Mesendoderm (in vitro differentiated cells): ENCODE data around the gene KLHL34. TPM values are rescaled to one million over a fixed set of nuclear protein-coding genes. Genes with fewer than 3 reads are reported as not detected.

Experiments
- DNase-seq: peaks from one replicate; pipeline ENCODE4 v3.0.0; 2013
- H2AK5ac ChIP-seq: 2 replicates; pipeline ENCODE4 v1.6.1; 2013; ENCODE audit warnings: low read length, inconsistent platforms
- H2BK120ac ChIP-seq: 2 replicates; pipeline ENCODE4 v1.6.1; 2013; ENCODE audit warnings: low read depth, mild to moderate bottlenecking, low read length, moderate library complexity, mixed read lengths
- H2BK15ac ChIP-seq: replicated peaks from 2 replicates; pipeline ENCODE4 v1.6.1; 2013; ENCODE audit warnings: low read depth, mild to moderate bottlenecking, moderate library complexity
- H2BK5ac ChIP-seq: 2 replicates; pipeline ENCODE4 v1.6.1; 2013; ENCODE audit warnings: low read length, inconsistent platforms
- H3K18ac ChIP-seq: 2 replicates; pipeline ENCODE4 v1.6.1; 2013; ENCODE audit warnings: mild to moderate bottlenecking, low read length, mixed read lengths
- H3K23ac ChIP-seq: one replicate; pipeline ENCODE4 v1.6.1; 2013; ENCODE audit warnings: low read length
- H3K27ac ChIP-seq: 2 replicates; pipeline ENCODE4 v1.5.1; 2013; ENCODE audit warnings: low read depth, mild to moderate bottlenecking, inconsistent platforms, low read length, moderate library complexity
- H3K27me3 ChIP-seq: 2 replicates; pipeline ENCODE4 v1.6.1; 2013; ENCODE audit warnings: low read length, control low read depth, mild to moderate bottlenecking, inconsistent platforms; ENCODE audit not compliant: insufficient read depth, poor library complexity
- H3K36me3 ChIP-seq: 2 replicates; pipeline ENCODE4 v1.6.1; 2013; ENCODE audit warnings: low read length, inconsistent platforms; ENCODE audit not compliant: control insufficient read depth, insufficient read depth
- H3K4ac ChIP-seq: one replicate; pipeline ENCODE4 v1.6.1; 2013; ENCODE audit warnings: low read depth, mild to moderate bottlenecking, low read length, moderate library complexity
- H3K4me1 ChIP-seq: 2 replicates; pipeline ENCODE4 v1.6.1; 2013; ENCODE audit warnings: low read depth, low read length, inconsistent platforms; ENCODE audit not compliant: control insufficient read depth
- H3K4me2 ChIP-seq: 2 replicates; pipeline ENCODE4 v1.6.1; 2013; ENCODE audit warnings: low read length
- H3K4me3 ChIP-seq: 2 replicates; pipeline ENCODE4 v1.5.1; 2013; ENCODE audit warnings: mild to moderate bottlenecking, low read length
- H3K56ac ChIP-seq: one replicate; pipeline ENCODE4 v1.6.1; 2013; ENCODE audit warnings: low read length
- H3K79me1 ChIP-seq: 2 replicates; pipeline ENCODE4 v1.6.1; 2013; ENCODE audit warnings: low read length, inconsistent platforms
- H3K79me2 ChIP-seq: 2 replicates; pipeline ENCODE4 v1.6.1; 2013; ENCODE audit warnings: mild to moderate bottlenecking, low read length; ENCODE audit not compliant: control insufficient read depth, insufficient read depth
- H3K9ac ChIP-seq: 2 replicates; pipeline ENCODE4 v1.6.1; 2013; ENCODE audit warnings: low read length, inconsistent platforms
- H4K5ac ChIP-seq: one replicate; pipeline ENCODE4 v1.6.1; 2013; ENCODE audit warnings: low read length
- H4K8ac ChIP-seq: one replicate; pipeline ENCODE4 v1.6.1; 2013; ENCODE audit warnings: low read depth, mild to moderate bottlenecking, control low read depth, low read length, moderate library complexity
- WGBS: extraction: QIAGEN DNeasy Blood & Tissue Kit; methylation state at CpG from one replicate; pipeline ENCODE4 v1.1.7; 2013; ENCODE audit warnings: low lambda C conversion rate, missing lambda C conversion rate; ENCODE audit not compliant: insufficient coverage; ENCODE audit errors: extremely low coverage; 5-methylcytosine and 5-hydroxymethylcytosine counted together
- polyA plus RNA-seq, 2 experiments: library from polyadenylated mRNA; stranded (reverse); fragments of 200-250 nt; gene quantifications; one replicate each; pipeline ENCODE4 v1.2.3, GENCODE V29; 2013

Gene KLHL34
- polyA plus RNA-seq (2013, experiment 1 of 2) = 0.01 TPM
- polyA plus RNA-seq (2013, experiment 2 of 2) = 0.01 TPM

GRCh38 chrX:21658152-21658737, at the start of gene KLHL34:
TSS of gene KLHL34 (minus strand) at chrX:21658330. CDS start at chrX:21657788, 542 bp downstream.
- Histone ChIP-seq H3K27me3 (no peaks in the 10 kb centered on the region), H4K8ac (no peak within 1 kb of the TSS), H3K4me3 (no peak within 1 kb of the TSS), H3K18ac (no peak within 1 kb of the TSS), H2AK5ac (no peak within 1 kb of the TSS), H3K4me2 (no peak within 1 kb of the TSS), H3K9ac (no peak within 1 kb of the TSS), H3K27ac (no peak within 1 kb of the TSS), H2BK15ac (no peak within 1 kb of the TSS), H3K79me1 (no peaks in the 10 kb centered on the region), H3K56ac (no peak within 1 kb of the TSS), H3K4ac (no peak within 1 kb of the TSS), H2BK120ac (no peak within 1 kb of the TSS), H4K5ac (no peak within 1 kb of the TSS), H3K36me3 (no peaks in the 10 kb centered on the region), H3K23ac (no peak within 1 kb of the TSS), H3K79me2 (no peaks in the 10 kb centered on the region), H3K4me1 (no peaks in the 10 kb centered on the region), H2BK5ac (no peak within 1 kb of the TSS)
- no peak for DNase-seq
- no CpG with 5 or more reads among the region's 60 CpGs for WGBS

GRCh38 chrX:21705225-21705624, 47.1 kb upstream of the KLHL34 start:
- Histone ChIP-seq H2BK5ac (no peak overlapping the region), H4K5ac (no peak overlapping the region), H3K4me2 (no peak overlapping the region), H3K4ac (no peak overlapping the region), H4K8ac (no peak overlapping the region), H2AK5ac (no peak overlapping the region), H3K27ac (no peak overlapping the region), H2BK120ac (no peak overlapping the region), H3K27me3 (no peaks in the 10 kb centered on the region), H3K79me2 (no peaks in the 10 kb centered on the region), H3K18ac (no peak overlapping the region), H3K4me3 (no peak overlapping the region), H3K56ac (no peak overlapping the region), H3K9ac (no peak overlapping the region), H3K4me1 (no peaks in the 10 kb centered on the region), H3K23ac (no peak overlapping the region), H3K79me1 (no peaks in the 10 kb centered on the region), H3K36me3 (no peaks in the 10 kb centered on the region), H2BK15ac (no peak overlapping the region)
- no CpG with 5 or more reads among the region's 4 CpGs for WGBS
- no peak for DNase-seq

- no peak overlapping the region for H3K56ac ChIP-seq
- H3K36me3 ChIP-seq = no peaks in the 10 kb centered on the region
- H3K18ac ChIP-seq = no peak overlapping the region
- WGBS = no CpG with 5 or more reads among the region's 4 CpGs
- no peak overlapping the region for H2BK120ac ChIP-seq
- no peak for DNase-seq
- H3K4me3 ChIP-seq = no peak overlapping the region
- no peaks in the 10 kb centered on the region for H3K4me1 ChIP-seq
- no peaks in the 10 kb centered on the region for H3K27me3 ChIP-seq
- H2BK15ac ChIP-seq = no peak overlapping the region
- H4K5ac ChIP-seq = no peak overlapping the region
- no peaks in the 10 kb centered on the region for H3K79me2 ChIP-seq
- no peak overlapping the region for H2BK5ac ChIP-seq
- H3K79me1 ChIP-seq = no peaks in the 10 kb centered on the region
- H3K23ac ChIP-seq = no peak overlapping the region
- H3K4ac ChIP-seq = no peak overlapping the region
- H3K9ac ChIP-seq = no peak overlapping the region
- H3K4me2 ChIP-seq = no peak overlapping the region
- H4K8ac ChIP-seq = no peak overlapping the region
- H3K27ac ChIP-seq = no peak overlapping the region
- H2AK5ac ChIP-seq = no peak overlapping the region
Measured at GRCh38 chrX:21702725-21703124, 44.6 kb upstream of the KLHL34 start.

- no peak overlapping the region for H2AK5ac ChIP-seq
- no peak overlapping the region for H3K56ac ChIP-seq
- no peak overlapping the region for H4K5ac ChIP-seq
- no peak overlapping the region for H2BK5ac ChIP-seq
- no peak overlapping the region for H3K9ac ChIP-seq
- no peaks in the 10 kb centered on the region for H3K36me3 ChIP-seq
- H3K79me1 ChIP-seq = no peaks in the 10 kb centered on the region
- H3K4me1 ChIP-seq = no peaks in the 10 kb centered on the region
- no peak overlapping the region for H2BK120ac ChIP-seq
- no peak overlapping the region for H3K4ac ChIP-seq
- H3K23ac ChIP-seq = no peak overlapping the region
- no peak overlapping the region for H4K8ac ChIP-seq
- WGBS = no CpG with 5 or more reads among the region's 3 CpGs
- no peak overlapping the region for H3K4me2 ChIP-seq
- H3K79me2 ChIP-seq = no peaks in the 10 kb centered on the region
- no peaks in the 10 kb centered on the region for H3K27me3 ChIP-seq
- H3K18ac ChIP-seq = no peak overlapping the region
- no peak overlapping the region for H3K4me3 ChIP-seq
- H2BK15ac ChIP-seq = no peak overlapping the region
- H3K27ac ChIP-seq = no peak overlapping the region
- no peak for DNase-seq
Measured at GRCh38 chrX:21700967-21701366, 42.8 kb upstream of the KLHL34 start.

- DNase-seq = no peak
- Histone ChIP-seq H3K23ac (no peak overlapping the region), H3K4ac (no peak overlapping the region), H3K36me3 (no peaks in the 10 kb centered on the region), H3K4me2 (no peak overlapping the region), H3K79me1 (no peaks in the 10 kb centered on the region), H3K27ac (no peak overlapping the region), H4K8ac (no peak overlapping the region), H4K5ac (no peak overlapping the region), H3K4me3 (no peak overlapping the region), H3K9ac (no peak overlapping the region), H3K79me2 (no peaks in the 10 kb centered on the region), H2BK5ac (no peak overlapping the region), H2AK5ac (no peak overlapping the region), H2BK120ac (no peak overlapping the region), H3K18ac (no peak overlapping the region), H3K56ac (no peak overlapping the region), H3K27me3 (no peaks in the 10 kb centered on the region), H2BK15ac (no peak overlapping the region), H3K4me1 (no peaks in the 10 kb centered on the region)
- WGBS = no CpG with 5 or more reads among the region's 5 CpGs
Measured at GRCh38 chrX:21700275-21700674, 42.1 kb upstream of the KLHL34 start.

- Histone ChIP-seq H3K27ac (no peak overlapping the region), H2BK15ac (no peak overlapping the region), H3K79me2 (no peaks in the 10 kb centered on the region), H2BK5ac (no peak overlapping the region), H3K36me3 (no peaks in the 10 kb centered on the region), H3K4me3 (no peak overlapping the region), H3K23ac (no peak overlapping the region), H3K18ac (no peak overlapping the region), H2AK5ac (no peak overlapping the region), H4K8ac (no peak overlapping the region), H3K79me1 (no peaks in the 10 kb centered on the region), H3K9ac (no peak overlapping the region), H3K4ac (no peak overlapping the region), H3K27me3 (no peaks in the 10 kb centered on the region), H2BK120ac (no peak overlapping the region), H3K4me1 (no peaks in the 10 kb centered on the region), H3K56ac (no peak overlapping the region), H4K5ac (no peak overlapping the region), H3K4me2 (no peak overlapping the region)
- no peak for DNase-seq
- WGBS = no CpG with 5 or more reads among the region's 3 CpGs
Measured at GRCh38 chrX:21699136-21699535, 41.0 kb upstream of the KLHL34 start.
